GM10847 (cell line): Measurements from ENCODE around the gene EIF4G1.

Source experiments
- POLR2A ChIP-seq: IDR thresholded peaks from 2 replicates; pipeline ENCODE4 v1.6.1; 2011; ENCODE audit not compliant: insufficient read length; ENCODE audit errors: extremely low read depth

EIF4G1 gene

GRCh38 chr3:184338511-184338945, 24.1 kb downstream of the EIF4G1 start:
- TF ChIP-seq POLR2A = no peak

- no peak for TF ChIP-seq POLR2A
These were observed 24.6 kb downstream of the EIF4G1 start for GRCh38 chr3:184339001-184339400.

- no peak for TF ChIP-seq POLR2A
These were observed 27.5 kb downstream of the EIF4G1 start for GRCh38 chr3:184341925-184342324.

- no peak for TF ChIP-seq POLR2A
These were observed 28.9 kb downstream of the EIF4G1 start for GRCh38 chr3:184343200-184343876.

GRCh38 chr3:184344579-184345316, 30.3 kb downstream of the EIF4G1 start:
- no peak for TF ChIP-seq POLR2A

GRCh38 chr3:184345317-184346144, 31.1 kb downstream of the EIF4G1 start:
- TF ChIP-seq POLR2A = no peak

GRCh38 chr3:184346480-184347190, 32.2 kb downstream of the EIF4G1 start:
- no peak for TF ChIP-seq POLR2A

- no peak for TF ChIP-seq POLR2A
These were observed 33.1 kb downstream of the EIF4G1 start for GRCh38 chr3:184347321-184348056.

GRCh38 chr3:184348057-184348382, 33.6 kb downstream of the EIF4G1 start:
- no peak for TF ChIP-seq POLR2A

GRCh38 chr3:184349563-184350470, 35.4 kb downstream of the EIF4G1 start:
- TF ChIP-seq POLR2A = no peak

GRCh38 chr3:184350618-184351017, 36.2 kb downstream of the EIF4G1 start:
- TF ChIP-seq POLR2A = no peak

- no peak for TF ChIP-seq POLR2A
These were observed 37.2 kb downstream of the EIF4G1 start for GRCh38 chr3:184351511-184352148.

GRCh38 chr3:184352149-184352785, 37.9 kb downstream of the EIF4G1 start:
- TF ChIP-seq POLR2A = no peak
